ENCODE results near the gene LGALSL. TPM values are rescaled to one million over a fixed set of nuclear protein-coding genes. Genes with fewer than 3 reads are reported as not detected.

The LGALSL gene
- total RNA-seq, 2 donors from 2014 or later, result 12.8 to 36.7 TPM

- DNase-seq (ENCODE audit: low spot score), result no peak
- Histone ChIP-seq H3K27ac (no peak overlapping the region), H3K9me3 (no peaks in the 10 kb centered on the region), H3K27me3 (replicated peaks; ENCODE audit: insufficient read depth) (no peaks in the 10 kb centered on the region), H3K4me3 (no peak overlapping the region), H3K4me1 (replicated peaks) (no peaks in the 10 kb centered on the region), H3K36me3 (peaks cover 0 to 7% of the 10 kb centered on the region in 2 donors)
- intact Hi-C loops (cut with DNase I), result no loop called here
- TF ChIP-seq CTCF (IDR thresholded peaks at IDR 0.05), result no peak
- no peak for TF ChIP-seq POLR2A (IDR thresholded peaks at IDR 0.05)
- TF ChIP-seq POLR2AphosphoS5 (IDR thresholded peaks at IDR 0.05), result no peak
- WGBS, result 78% methylated on average over 7 of the region's 7 CpGs
Measured at GRCh38 chr2:64461271-64462058, 7.5 kb downstream of the LGALSL start.

DNA sequence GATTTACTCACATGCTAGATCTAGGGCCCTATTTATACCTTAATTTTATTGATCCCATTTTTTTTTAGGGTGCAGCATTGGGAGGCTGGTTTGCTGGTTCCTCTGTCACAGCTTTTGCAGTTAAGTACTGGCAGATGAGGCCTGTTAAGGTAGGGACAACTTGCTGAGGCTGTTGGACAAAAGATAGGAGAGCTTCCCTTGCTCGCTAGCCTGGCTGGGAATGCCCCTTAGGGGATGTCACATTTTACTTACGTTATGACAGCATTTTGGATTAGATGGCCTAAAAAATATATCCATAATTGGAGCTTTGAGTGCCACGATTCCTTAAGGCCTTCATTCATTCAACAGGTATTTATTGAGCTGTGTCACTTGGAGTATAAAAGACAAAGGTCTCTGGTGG lies 8.2 kb downstream of the LGALSL start:
- H3K4me3 ChIP-seq, result no peak overlapping the region
- 90% methylated on average over 3 of the region's 3 CpGs for WGBS
- no peak for DNase-seq (ENCODE audit: low spot score)
- no peaks in the 10 kb centered on the region for H3K27me3 ChIP-seq (replicated peaks; ENCODE audit: insufficient read depth)
- no peak overlapping the region for H3K27ac ChIP-seq
- intact Hi-C loops (cut with DNase I), result no loop called here
- no peak for TF ChIP-seq POLR2AphosphoS5 (IDR thresholded peaks at IDR 0.05)
- no peak for TF ChIP-seq CTCF (IDR thresholded peaks at IDR 0.05)
- no peak for TF ChIP-seq POLR2A (IDR thresholded peaks at IDR 0.05)
- H3K36me3 ChIP-seq, result peaks cover 0 to 7% of the 10 kb centered on the region in 2 donors
- H3K9me3 ChIP-seq, result no peaks in the 10 kb centered on the region
- no peaks in the 10 kb centered on the region for H3K4me1 ChIP-seq (replicated peaks)

DNA sequence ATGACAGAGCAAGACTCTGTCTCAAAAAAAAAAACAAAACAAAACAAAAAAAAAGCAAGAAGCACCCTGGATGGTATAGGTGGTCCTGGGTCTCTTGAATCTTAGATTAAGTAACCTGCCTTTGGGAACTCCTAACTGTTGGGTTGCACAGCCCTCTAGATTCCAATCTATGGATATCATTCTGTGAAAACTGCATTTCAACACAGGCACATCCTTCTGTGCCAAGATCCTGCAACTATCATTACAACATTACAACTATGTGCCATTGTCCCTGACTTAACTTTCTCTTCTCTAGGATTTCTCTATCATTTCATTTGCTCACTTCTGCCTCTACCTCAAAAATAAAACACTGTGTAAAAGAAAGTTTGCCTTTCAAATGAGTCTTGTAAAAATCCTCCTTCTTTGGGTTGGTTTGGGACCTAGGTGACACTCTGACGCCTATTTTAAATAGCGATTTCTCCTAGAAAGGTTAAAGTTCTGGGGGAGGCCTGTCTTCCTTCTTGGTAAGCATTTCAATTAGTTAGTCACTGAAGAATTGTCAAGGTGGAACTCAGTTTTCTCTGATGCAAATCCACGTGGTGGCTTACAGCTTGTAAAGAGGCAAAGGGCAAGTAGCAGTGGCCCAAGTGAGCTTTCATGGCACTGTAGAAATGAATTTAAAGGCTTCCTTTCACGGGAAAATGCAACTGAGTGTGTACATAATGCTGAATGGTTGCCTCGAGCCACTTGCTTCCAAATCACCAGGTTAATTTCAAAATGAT lies 9.2 kb downstream of the LGALSL start:
- Histone ChIP-seq H3K27me3 (replicated peaks; ENCODE audit: insufficient read depth) (no peaks in the 10 kb centered on the region), H3K9me3 (no peaks in the 10 kb centered on the region), H3K36me3 (peaks cover 0 to 5% of the 10 kb centered on the region in 2 donors), H3K4me3 (no peak overlapping the region), H3K27ac (no peak overlapping the region), H3K4me1 (replicated peaks) (no peaks in the 10 kb centered on the region)
- 87% methylated on average over 5 of the region's 5 CpGs for WGBS
- no peak for DNase-seq (ENCODE audit: low spot score)
- TF ChIP-seq POLR2AphosphoS5 (IDR thresholded peaks at IDR 0.05), result no peak
- no peak for TF ChIP-seq CTCF (IDR thresholded peaks at IDR 0.05)
- TF ChIP-seq POLR2A (IDR thresholded peaks at IDR 0.05), result no peak
- intact Hi-C loops (cut with DNase I), result no loop called here

GRCh38 chr2:64463781-64464180 lies 9.8 kb downstream of the LGALSL start:
- Histone ChIP-seq H3K27ac (no peak overlapping the region), H3K4me1 (replicated peaks) (no peaks in the 10 kb centered on the region), H3K27me3 (replicated peaks; ENCODE audit: insufficient read depth) (no peaks in the 10 kb centered on the region), H3K4me3 (no peak overlapping the region), H3K9me3 (no peaks in the 10 kb centered on the region), H3K36me3 (no peaks in the 10 kb centered on the region)
- WGBS, result 91% methylated on average over 1 of the region's 1 CpG
- intact Hi-C loops (cut with DNase I), result no loop called here
- TF ChIP-seq POLR2AphosphoS5 (IDR thresholded peaks at IDR 0.05), result no peak
- TF ChIP-seq POLR2A (IDR thresholded peaks at IDR 0.05), result no peak
- TF ChIP-seq CTCF (IDR thresholded peaks at IDR 0.05), result no peak
- DNase-seq (ENCODE audit: low spot score), result no peak
